Measurements from ENCODE around the gene ADGRG7.

The ADGRG7 gene

GRCh38 chr3:100682854-100683760 is 73.7 kb downstream of the ADGRG7 start:
- no peak for DNase-seq (ENCODE audit: low read depth)
- TF ChIP-seq, protein P1, sequence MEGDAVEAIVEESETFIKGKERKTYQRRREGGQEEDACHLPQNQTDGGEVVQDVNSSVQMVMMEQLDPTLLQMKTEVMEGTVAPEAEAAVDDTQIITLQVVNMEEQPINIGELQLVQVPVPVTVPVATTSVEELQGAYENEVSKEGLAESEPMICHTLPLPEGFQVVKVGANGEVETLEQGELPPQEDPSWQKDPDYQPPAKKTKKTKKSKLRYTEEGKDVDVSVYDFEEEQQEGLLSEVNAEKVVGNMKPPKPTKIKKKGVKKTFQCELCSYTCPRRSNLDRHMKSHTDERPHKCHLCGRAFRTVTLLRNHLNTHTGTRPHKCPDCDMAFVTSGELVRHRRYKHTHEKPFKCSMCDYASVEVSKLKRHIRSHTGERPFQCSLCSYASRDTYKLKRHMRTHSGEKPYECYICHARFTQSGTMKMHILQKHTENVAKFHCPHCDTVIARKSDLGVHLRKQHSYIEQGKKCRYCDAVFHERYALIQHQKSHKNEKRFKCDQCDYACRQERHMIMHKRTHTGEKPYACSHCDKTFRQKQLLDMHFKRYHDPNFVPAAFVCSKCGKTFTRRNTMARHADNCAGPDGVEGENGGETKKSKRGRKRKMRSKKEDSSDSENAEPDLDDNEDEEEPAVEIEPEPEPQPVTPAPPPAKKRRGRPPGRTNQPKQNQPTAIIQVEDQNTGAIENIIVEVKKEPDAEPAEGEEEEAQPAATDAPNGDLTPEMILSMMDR (conservative IDR thresholded peaks at IDR 0.05; ENCODE audit: low read depth, low read length) = no peak
- peak overlapping the region; percentile 22 for H3K4me3 ChIP-seq (ENCODE audit: low read depth, low read length)

DNA sequence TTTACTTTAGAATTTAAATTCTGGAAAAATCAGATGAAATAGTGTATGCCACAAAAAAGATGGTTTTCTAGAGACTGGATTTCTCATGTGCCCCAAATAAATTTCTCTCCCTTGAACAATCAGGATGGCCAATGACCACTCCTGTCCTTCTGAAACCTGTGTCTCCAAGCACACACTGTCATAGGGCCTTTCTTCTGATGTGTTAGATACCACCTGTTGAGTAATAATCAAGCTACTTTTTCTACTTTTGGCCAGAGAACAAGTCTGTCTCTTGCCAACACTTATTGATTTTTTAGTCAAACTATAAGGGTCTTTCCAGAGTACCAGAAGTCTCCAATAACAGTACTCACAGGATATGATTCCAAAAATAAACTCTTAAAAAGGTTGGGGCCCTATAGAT is 83.8 kb downstream of the ADGRG7 start:
- TF ChIP-seq, protein P1 (conservative IDR thresholded peaks at IDR 0.05; ENCODE audit: low read depth, low read length) = no peak
- H3K4me3 ChIP-seq (ENCODE audit: low read depth, low read length) = no peak overlapping the region
- no peak for DNase-seq (ENCODE audit: low read depth)

DNA sequence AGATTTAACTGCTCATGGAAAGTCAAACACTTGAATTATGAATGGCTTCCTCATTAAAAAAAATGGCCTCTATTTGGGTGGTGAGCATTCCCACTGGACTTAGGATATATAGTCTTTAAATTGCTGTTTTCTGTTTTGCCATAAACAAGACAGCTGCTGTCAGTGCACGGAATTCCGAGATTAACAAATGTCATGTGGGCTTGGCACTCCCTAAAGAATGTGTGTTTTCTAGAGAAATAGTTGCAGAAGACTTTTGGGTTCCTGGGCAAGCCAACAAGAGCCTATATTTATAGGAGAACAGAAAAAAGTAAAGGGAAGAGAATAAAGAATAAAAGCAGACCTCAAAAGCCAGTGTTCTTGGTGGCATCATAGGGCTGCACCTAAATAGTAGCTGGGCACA is 86.3 kb downstream of the ADGRG7 start:
- TF ChIP-seq, protein P1 (conservative IDR thresholded peaks at IDR 0.05; ENCODE audit: low read depth, low read length) = no peak
- DNase-seq (ENCODE audit: low read depth) = no peak
- H3K4me3 ChIP-seq (ENCODE audit: low read depth, low read length) = no peak overlapping the region

DNA sequence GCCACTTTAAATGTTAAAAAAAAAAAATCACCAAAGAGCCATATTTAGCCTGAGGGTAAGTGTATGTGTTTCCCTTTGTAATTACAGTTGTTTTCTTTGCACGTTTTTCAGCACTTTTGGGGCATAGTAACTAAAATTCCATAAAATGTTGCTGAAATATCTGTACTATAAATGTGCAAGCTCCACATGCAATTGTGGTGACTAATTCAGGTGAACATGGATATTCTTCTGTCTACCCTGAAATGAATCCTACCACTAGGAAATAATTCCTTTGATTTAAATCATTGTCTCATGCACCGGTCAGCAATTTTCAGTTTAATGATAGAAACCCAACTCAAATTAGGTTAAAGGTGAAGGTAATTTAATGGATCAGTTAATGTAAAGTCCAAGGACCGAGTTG is 86.8 kb downstream of the ADGRG7 start:
- TF ChIP-seq, protein P1 (conservative IDR thresholded peaks at IDR 0.05; ENCODE audit: low read depth, low read length) = no peak
- DNase-seq (ENCODE audit: low read depth) = no peak

GRCh38 chr3:100697172-100697571 is 87.8 kb downstream of the ADGRG7 start:
- no peak overlapping the region for H3K4me3 ChIP-seq (ENCODE audit: low read depth, low read length)
- DNase-seq (ENCODE audit: low read depth) = no peak
- TF ChIP-seq, protein P1 (conservative IDR thresholded peaks at IDR 0.05; ENCODE audit: low read depth, low read length) = no peak

More for the DNA sequence above, 86.8 kb downstream of the ADGRG7 start:
- H3K4me3 ChIP-seq (ENCODE audit: low read depth, low read length) = no peak overlapping the region

DNA sequence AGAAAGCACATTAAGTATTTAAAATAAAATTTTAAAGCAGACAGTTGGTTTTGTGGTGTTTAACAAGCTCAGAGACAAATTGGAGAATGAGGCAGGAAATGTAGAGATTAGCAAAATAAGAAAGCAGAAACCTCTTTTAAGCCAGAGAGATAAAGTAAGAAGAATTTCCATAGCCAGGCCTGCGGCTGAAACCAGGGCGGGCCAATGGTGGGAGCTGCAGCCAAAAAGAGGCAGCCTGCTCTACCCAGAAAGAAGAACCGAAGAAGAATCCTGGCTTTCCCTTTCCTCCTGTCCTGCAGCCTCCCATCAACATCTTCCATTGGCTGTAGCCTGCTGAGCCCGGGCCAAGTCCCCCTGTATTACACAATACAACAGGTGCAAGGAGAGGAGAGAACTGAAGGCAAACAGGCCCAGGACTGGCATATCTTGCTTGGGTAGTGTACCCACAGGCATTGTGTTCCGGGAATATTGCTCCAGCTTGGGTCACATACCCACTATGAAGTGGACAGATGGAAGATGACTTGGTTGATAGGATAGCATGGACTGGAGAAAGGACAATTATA is 88.4 kb downstream of the ADGRG7 start:
- H3K4me3 ChIP-seq (ENCODE audit: low read depth, low read length) = no peak overlapping the region
- TF ChIP-seq, protein P1 (conservative IDR thresholded peaks at IDR 0.05; ENCODE audit: low read depth, low read length) = no peak
- no peak for DNase-seq (ENCODE audit: low read depth)

All from choroid plexus epithelial cell (primary cell).